NCI-H2196 treated with DMSO at 0.1 percent for 48 hours (cell line): ENCODE data around the gene PODN.

Experiments
- DNase-seq: peaks from one replicate; lab custom pipeline; 2025; ENCODE audit not compliant: unreplicated experiment; lab: John Stamatoyannopoulos, UW

The PODN gene, protein sequence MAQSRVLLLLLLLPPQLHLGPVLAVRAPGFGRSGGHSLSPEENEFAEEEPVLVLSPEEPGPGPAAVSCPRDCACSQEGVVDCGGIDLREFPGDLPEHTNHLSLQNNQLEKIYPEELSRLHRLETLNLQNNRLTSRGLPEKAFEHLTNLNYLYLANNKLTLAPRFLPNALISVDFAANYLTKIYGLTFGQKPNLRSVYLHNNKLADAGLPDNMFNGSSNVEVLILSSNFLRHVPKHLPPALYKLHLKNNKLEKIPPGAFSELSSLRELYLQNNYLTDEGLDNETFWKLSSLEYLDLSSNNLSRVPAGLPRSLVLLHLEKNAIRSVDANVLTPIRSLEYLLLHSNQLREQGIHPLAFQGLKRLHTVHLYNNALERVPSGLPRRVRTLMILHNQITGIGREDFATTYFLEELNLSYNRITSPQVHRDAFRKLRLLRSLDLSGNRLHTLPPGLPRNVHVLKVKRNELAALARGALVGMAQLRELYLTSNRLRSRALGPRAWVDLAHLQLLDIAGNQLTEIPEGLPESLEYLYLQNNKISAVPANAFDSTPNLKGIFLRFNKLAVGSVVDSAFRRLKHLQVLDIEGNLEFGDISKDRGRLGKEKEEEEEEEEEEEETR

GRCh38 chr1:53061859-53062707 lies at the start of gene PODN:
Gene PODN, plus strand, starts transcription at chr1:53062213. Its CDS starts 7,643 bp downstream, at chr1:53069856.
- DNase-seq = no peak

DNA sequence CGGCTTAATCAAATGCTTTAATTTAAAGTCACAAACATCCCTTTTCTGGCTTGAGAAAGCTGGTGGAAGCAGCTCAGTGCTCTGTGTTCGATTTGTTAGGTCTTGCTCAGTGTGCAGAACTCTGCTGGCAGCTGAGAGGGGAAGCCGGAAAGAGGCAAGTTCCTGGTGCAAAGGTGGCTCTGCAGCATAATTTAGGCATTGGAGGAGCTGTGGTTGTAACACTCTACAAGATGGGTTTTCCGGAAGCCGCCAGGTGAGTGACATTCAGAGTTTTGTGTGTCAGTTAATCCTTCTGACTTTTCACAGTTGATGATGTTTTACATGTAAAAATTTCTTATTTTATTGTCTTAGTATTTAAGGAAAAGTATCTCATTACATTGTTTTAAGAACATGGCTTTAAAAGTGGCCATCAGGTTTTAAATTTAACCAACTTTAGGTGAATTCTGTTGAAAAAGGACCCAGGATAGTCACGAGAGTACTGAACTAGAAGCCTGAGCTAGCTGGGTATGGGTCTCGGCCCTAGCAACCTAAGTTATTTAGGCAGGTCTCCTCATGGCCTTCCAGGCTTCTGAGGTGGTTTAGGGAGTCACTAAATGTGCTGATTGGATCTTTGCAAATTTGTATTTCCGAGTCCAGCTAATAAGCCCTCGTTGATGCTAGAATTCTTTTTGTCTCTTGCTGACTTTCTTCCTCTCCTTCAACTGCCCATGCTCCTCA lies 47.1 kb upstream of the PODN start:
- DNase-seq = peak; percentile 83

DNA sequence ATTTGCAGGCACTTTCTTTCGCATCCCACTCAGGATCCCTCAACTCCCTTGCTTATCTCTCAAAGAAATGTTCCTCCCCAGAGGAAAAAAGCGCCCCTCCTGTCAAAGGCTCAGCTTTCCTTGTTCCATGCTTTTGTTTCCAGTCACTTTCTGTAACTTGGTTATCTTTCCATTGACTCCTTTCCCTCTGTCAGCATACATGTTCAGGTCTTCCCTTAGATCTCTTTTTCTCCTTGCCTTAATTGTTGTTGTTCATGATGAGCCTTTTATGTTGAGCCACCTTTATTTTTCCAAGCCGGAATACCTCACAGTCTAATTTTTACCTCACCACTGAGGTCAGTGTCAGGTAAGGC lies 46.5 kb upstream of the PODN start:
- DNase-seq = no peak

DNA sequence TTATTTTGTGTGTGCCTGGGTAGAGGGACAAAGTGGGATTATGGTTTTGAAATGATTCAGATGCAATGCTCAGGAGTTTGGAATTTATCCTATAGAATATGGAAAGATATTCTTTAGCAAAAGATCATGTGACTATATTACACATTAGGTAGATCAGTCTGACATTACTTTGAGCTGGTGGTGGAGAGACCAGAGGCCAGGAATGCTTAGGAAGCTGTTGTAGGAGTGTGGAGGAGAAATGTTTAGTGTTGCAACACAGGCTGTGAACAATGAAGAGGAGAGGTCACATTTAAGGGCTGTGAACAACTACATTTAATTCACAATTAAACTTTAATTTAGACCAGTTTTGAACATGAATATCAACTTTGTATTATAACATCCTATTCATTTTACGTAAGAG lies 45.3 kb upstream of the PODN start:
- no peak for DNase-seq

DNA sequence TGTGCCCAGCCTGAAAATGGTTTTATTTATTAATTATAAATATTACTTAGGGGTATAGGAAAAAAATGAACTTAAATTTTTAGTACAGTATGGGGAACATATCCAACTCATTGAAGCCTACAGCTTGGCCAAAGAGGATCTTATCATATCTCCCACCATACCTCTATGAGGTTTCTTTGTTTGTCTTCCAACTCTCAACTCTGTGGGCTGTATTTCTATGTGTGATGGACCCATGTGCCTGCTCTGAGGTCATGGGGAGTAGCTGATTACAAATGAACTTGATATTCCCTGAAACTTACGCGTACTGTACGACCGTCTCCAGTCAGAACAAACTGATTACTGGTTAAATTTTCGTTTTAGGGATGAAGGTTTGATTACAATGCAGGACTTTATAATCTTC lies 41.4 kb upstream of the PODN start:
- no peak for DNase-seq

- DNase-seq = no peak
Measured at GRCh38 chr1:53022179-53022578, 39.8 kb upstream of the PODN start.

GRCh38 chr1:53023546-53023945 lies 38.5 kb upstream of the PODN start:
- DNase-seq = no peak

DNA sequence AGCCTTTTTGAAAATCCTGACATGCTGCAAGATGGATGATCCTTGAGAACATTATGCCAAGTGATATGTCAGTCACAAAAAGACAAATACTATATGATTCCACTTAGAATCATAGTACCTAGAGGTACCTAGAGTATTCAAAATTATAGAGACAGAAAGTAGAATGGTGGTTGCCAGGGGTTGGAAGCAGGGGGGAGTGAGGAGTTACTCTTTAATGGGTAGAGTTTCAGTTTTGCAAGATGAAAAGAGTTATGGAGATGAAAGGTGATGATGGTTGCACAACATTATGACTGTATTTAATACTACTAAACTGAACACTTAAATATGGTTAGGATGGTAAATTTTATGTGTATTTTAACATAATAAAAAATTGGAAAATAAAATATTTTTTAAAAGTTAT lies 37.9 kb upstream of the PODN start:
- no peak for DNase-seq

DNA sequence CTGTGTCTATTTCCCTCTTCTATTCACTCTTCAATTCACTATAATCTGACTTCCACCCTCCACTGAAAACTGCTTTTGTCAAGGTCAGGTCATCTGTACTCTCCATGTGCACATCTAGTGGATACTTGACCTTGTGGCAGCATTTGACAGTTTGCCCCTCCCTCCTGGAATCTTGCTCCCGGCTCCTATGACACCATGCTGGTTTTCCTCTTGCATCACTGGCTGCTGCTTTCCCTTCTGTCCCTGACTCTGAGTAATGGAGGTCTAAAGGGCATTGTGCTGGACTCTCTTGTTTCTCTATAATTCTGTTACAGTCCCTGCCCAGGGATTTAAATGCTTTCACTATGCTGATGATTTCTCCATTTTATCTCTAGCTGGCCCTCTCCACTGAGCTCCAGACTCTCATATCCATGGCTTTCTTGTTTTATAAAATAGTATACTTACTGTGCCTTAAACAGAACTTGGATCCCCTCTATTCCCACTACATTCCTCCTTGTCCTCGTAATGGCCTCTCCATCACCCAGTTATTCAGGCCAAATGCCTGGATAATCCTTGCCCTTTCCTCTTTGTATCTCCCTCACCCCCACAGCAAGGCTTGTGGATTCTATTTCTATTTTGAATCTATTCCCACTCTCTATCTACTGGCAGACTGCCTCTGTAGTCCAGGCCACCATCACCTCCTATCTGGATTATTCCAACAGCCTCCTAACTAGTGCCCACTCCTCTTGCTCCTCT lies 36.8 kb upstream of the PODN start:
- DNase-seq = no peak

- no peak for DNase-seq
Measured at GRCh38 chr1:53025769-53026112, 36.3 kb upstream of the PODN start.

DNA sequence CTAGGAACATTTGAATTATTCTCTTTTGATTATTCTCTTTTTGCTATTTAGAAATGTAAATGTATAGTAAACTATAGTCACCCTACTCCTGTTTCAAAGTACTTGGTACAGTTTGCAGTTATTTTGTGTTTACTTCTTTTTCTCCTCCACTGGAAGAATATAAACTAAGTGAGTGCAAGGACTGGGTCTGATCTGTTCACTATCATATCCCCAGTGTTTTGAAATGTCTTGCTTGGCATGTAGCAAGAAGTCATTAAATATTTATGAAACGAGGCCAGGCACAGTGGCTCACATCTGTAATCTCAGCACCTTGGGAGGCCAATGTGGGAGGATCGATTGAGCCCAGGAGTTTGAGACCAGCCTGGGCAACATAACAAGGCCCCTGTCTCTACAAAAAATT lies 35.8 kb upstream of the PODN start:
- no peak for DNase-seq

- no peak for DNase-seq
Measured at GRCh38 chr1:53031732-53032131, 30.3 kb upstream of the PODN start.

DNA sequence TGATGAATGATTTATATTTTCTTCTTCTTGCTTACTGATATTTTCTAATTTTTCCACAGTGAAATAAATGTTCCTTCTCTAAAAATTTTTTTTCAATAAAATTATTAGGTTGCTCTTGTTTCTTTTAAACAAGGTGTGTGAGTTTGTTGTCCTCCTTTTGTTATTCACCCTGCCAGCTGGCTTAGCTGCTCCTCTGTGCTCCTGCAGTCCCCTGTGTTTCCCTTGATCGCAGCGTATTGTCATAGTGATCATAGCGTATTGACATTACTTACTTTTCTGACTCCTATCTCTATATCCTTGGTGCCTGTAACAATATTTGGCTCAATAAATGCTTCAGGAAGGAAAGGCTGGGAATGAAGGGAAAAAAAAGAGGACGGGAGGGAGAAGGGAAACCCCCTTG lies 24.9 kb upstream of the PODN start:
- DNase-seq = no peak

DNA sequence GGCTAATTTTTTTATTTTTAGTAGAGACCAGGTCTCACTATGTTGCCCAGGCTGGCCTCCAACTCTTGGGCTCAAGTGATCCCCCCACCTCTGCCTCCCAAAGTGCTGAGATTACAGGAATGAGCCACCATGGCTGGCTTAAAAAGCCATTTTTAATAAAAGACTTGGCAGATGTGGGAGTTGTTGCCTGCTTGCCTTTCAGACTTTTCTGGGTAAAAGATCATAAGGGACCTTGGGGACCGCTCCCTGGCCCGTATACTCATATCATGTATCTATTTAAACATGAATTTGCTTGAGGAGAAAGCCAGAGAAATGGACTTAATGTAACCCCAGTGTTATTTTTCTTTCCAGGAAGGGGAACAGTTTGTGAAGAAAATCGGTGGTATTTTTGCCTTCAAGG lies 23.4 kb upstream of the PODN start:
- DNase-seq = no peak

- no peak for DNase-seq
Measured at GRCh38 chr1:53043271-53043670, 18.7 kb upstream of the PODN start.

DNA sequence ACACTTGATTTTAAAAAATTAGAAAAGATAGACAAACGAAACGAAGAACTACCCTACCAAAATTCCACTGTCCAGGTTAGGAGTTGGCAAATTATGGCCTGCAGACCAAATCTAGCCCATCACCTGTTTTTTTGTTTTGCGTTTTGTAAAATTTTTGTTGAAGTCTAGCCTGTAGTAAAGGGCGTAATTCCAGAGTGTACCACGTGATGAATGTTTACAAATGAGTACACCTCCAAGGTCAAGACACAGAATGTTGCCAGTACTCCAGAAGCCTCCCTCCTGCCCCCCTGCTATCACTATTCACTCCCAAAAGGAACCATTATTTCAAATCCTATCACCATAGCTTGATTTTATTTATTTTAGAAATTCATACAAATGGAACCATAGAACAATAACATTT lies 17.1 kb upstream of the PODN start:
- no peak for DNase-seq

GRCh38 chr1:53046930-53047329 lies 15.1 kb upstream of the PODN start:
- DNase-seq = peak; percentile 27

DNA sequence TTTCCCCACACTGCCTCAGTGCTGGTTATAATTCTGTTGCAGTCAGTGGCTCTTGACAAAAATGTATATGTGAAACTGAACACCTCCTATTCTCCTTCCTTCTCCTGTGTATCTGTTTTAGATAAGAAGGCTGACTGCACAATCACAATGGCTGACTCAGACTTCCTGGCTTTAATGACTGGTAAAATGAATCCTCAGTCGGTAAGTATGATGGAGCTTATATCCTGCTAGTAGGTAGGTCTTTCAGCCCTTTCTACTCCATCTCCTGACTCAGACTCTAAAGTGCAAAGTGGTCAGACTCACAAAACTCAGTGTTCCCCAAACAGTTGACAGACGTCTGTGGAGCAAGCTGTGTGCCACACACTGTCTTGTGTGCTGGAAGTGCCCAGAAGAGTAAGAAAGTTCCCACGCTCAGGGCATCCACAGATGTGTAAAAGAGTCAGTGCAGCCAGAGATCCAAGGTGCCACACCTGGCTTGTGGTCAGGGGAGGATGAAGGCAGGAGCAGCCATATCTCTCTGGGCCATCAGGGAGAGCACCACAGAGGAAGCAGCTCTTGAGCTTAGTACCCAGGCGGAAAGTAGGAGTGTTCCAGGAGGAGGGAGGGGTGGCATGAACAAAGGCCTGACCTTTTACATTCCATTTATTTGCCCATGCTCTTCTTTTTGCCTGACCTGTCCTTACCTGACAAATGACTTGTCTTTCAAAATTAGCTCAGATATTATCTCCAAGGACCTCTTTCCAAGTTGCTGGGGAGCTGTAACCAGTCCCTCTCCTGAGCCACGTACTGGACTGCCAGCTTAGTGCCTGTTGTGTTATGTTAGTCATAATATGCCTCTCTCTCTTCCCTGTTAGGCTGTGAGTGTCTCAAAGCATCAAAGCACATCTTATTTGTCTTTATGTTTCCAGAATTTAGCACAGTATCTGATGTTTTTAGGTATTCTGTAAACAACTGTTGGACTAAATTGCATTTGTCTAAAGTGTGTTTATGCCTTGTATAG lies 14.0 kb upstream of the PODN start:
- DNase-seq = peak; percentile 13

GRCh38 chr1:53048960-53049573 lies 12.9 kb upstream of the PODN start:
- no peak for DNase-seq
